Tibial artery (tissue), 4 donors: ENCODE results near the gene TXNRD2.

Experiments used
- DNase-seq, 2 donors: peaks; one replicate each; pipeline ENCODE4 v3.0.0-alpha.2; 2019
- H3K27ac ChIP-seq, 2 donors: fragments of 200-600 bp; sonication (generic) in 1 of 2; 1 replicate in 1 of 2; 2 replicates in 1 of 2; pipeline ENCODE4 v1.5.1; 2018 to 2019; ENCODE audit warnings: mild to moderate bottlenecking in 1 of 2
- H3K27me3 ChIP-seq, 2 donors: fragments of 200-600 bp; sonication (generic) in 1 of 2; one replicate each; pipeline versions ENCODE4 v1.5.1 to v1.6.0; 2016 to 2019
- H3K36me3 ChIP-seq, 3 donors: fragments of 200-600 bp; sonication (generic) in 2 of 3; one replicate each; pipeline ENCODE4 v1.5.1; 2016 to 2019; ENCODE audit warnings: mild to moderate bottlenecking in 2 of 3
- H3K4me1 ChIP-seq, 4 donors: fragments of 200-600 bp; sonication (generic) in 2 of 4; 1 replicate in 3 of 4; 2 replicates in 1 of 4; pipeline ENCODE4 v1.5.1; 2016 to 2019
- H3K4me3 ChIP-seq, 2 donors: fragments of 200-600 bp; sonication (generic) in 1 of 2; 1 replicate in 1 of 2; 2 replicates in 1 of 2; pipeline ENCODE4 v1.5.1; 2018 to 2019; ENCODE audit warnings: mild to moderate bottlenecking in 2 of 2
- H3K9me3 ChIP-seq, 3 donors: fragments of 200-600 bp; sonication (generic) in 1 of 3; one replicate each; pipeline ENCODE4 v1.5.1; 2016 to 2019
- CTCF ChIP-seq, 2 experiments: fragments of 200-600 bp in 1 of 2; fragments of 450-650 bp in 1 of 2; IDR thresholded peaks; one replicate each; pipeline ENCODE4 v1.5.1; 2017 to 2019; ENCODE audit warnings: antibody characterized with exemption in 2 of 2, mild to moderate bottlenecking in 1 of 2, moderate library complexity in 1 of 2
- intact Hi-C: fragments of 100-400 bp; cut with DNase I; formaldehyde crosslinking; loops from one replicate; pipeline ENCODE4 v1.15.0; 2023; ENCODE audit warnings: low total_unique reads

TXNRD2 gene

GRCh38 chr22:19891317-19892256, 50.0 kb downstream of the TXNRD2 start:
- intact Hi-C loops: no loop called here
- H3K4me3 ChIP-seq: no peak overlapping the region
- no peaks in the 10 kb centered on the region for H3K9me3 ChIP-seq
- DNase-seq: no peak
- H3K36me3 ChIP-seq: peaks cover 20 to 86% (median 43%) of the 10 kb centered on the region in 3 donors
- TF ChIP-seq CTCF (IDR thresholded peaks at IDR 0.05): no peak
- no peaks in the 10 kb centered on the region for H3K27me3 ChIP-seq
- H3K27ac ChIP-seq: no peak overlapping the region
- peaks cover 0 to 16% (median 0%) of the 10 kb centered on the region in 4 donors for H3K4me1 ChIP-seq

- peaks cover 18 to 86% (median 48%) of the 10 kb centered on the region in 3 donors for H3K36me3 ChIP-seq
- no peak for TF ChIP-seq CTCF (IDR thresholded peaks at IDR 0.05)
- H3K4me1 ChIP-seq: peaks cover 0 to 21% (median 0%) of the 10 kb centered on the region in 4 donors
- H3K27ac ChIP-seq: no peak overlapping the region
- no peaks in the 10 kb centered on the region for H3K9me3 ChIP-seq
- H3K27me3 ChIP-seq: no peaks in the 10 kb centered on the region
- DNase-seq: no peak
- H3K4me3 ChIP-seq: no peak overlapping the region
- intact Hi-C loops: no loop called here
Observed at GRCh38 chr22:19890502-19891316, 50.9 kb downstream of the TXNRD2 start.

GRCh38 chr22:19889951-19890350, 51.7 kb downstream of the TXNRD2 start:
- no peaks in the 10 kb centered on the region for H3K9me3 ChIP-seq
- no peak for DNase-seq
- intact Hi-C loops: no loop called here
- peaks cover 0 to 21% (median 0%) of the 10 kb centered on the region in 4 donors for H3K4me1 ChIP-seq
- no peaks in the 10 kb centered on the region for H3K27me3 ChIP-seq
- H3K36me3 ChIP-seq: peaks cover 10 to 78% (median 43%) of the 10 kb centered on the region in 3 donors
- TF ChIP-seq CTCF (IDR thresholded peaks at IDR 0.05): no peak
- no peak overlapping the region for H3K4me3 ChIP-seq
- no peak overlapping the region for H3K27ac ChIP-seq

- H3K27me3 ChIP-seq: no peaks in the 10 kb centered on the region
- peaks cover 0 to 21% (median 0%) of the 10 kb centered on the region in 4 donors for H3K4me1 ChIP-seq
- no peak overlapping the region for H3K4me3 ChIP-seq
- H3K9me3 ChIP-seq: no peaks in the 10 kb centered on the region
- no peak for TF ChIP-seq CTCF (IDR thresholded peaks at IDR 0.05)
- intact Hi-C loops: no loop called here
- peaks cover 10 to 63% (median 27%) of the 10 kb centered on the region in 3 donors for H3K36me3 ChIP-seq
- H3K27ac ChIP-seq: no peak overlapping the region
- DNase-seq: no peak
Observed at GRCh38 chr22:19888131-19888746, 53.4 kb downstream of the TXNRD2 start.

- DNase-seq: no peak
- intact Hi-C loops: no loop called here
- H3K27ac ChIP-seq: no peak overlapping the region
- H3K9me3 ChIP-seq: no peaks in the 10 kb centered on the region
- TF ChIP-seq CTCF (IDR thresholded peaks at IDR 0.05): no peak
- H3K27me3 ChIP-seq: no peaks in the 10 kb centered on the region
- H3K4me3 ChIP-seq: no peak overlapping the region
- peaks cover 14 to 63% (median 25%) of the 10 kb centered on the region in 3 donors for H3K36me3 ChIP-seq
- H3K4me1 ChIP-seq: peaks cover 0 to 20% (median 0%) of the 10 kb centered on the region in 4 donors
Observed at GRCh38 chr22:19887256-19887985, 54.2 kb downstream of the TXNRD2 start.
